ENCODE measurements around the gene NDUFAF8.

The NDUFAF8 gene, protein sequence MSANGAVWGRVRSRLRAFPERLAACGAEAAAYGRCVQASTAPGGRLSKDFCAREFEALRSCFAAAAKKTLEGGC

DNA sequence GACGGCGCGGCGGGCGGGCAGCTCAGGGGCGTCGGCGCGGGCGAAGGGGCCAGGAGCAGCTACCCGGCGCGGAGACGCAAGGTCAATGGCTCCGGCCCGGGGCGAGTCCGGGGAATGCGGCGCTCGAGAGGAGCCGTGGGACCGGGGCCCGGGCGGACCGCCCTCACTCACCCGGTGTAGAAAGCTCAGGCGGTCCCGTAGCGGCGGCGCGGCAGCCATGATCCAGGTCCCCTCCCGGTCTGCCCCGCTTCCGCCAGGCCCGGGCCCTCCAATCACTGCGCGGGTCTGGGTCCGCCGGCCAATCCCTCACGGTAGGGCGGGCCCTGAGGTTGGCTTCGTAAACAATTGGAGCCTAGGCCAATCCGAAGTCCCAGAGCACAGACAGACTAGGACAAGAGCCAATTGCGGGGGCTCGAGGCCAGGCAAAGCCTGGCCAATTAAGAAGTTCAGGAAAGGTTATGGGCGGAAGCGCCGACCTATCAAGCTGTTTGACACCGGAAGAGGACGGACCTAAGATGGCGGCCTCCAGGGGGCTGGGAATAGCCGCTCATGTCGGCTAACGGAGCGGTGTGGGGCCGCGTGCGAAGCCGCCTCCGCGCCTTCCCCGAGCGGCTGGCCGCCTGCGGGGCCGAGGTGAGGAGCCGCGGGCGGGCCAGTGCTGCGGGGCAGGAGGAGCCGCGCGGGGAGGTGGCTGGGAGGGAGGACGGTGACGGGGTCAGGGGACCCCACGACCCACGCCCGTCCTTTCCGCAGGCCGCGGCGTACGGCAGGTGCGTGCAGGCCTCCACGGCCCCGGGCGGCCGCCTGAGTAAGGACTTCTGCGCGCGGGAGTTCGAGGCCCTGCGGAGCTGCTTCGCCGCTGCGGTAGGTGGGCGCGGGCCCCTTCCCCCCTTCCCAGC lies at the start of gene NDUFAF8, which contains the start of gene TEPSIN:
NDUFAF8 (plus strand) TSS at position 504 of the 899 bp plus-strand sequence; CDS start at position 550, 46 bp downstream.
TEPSIN (minus strand) TSS at position 241 of the 899 bp plus-strand sequence; CDS start at position 219, 22 bp downstream.
- peak; percentile 98 for DNase-seq

- DNase-seq, result no peak
These were observed 49.2 kb upstream of the NDUFAF8 start for GRCh38 chr17:81189670-81190530.

DNA sequence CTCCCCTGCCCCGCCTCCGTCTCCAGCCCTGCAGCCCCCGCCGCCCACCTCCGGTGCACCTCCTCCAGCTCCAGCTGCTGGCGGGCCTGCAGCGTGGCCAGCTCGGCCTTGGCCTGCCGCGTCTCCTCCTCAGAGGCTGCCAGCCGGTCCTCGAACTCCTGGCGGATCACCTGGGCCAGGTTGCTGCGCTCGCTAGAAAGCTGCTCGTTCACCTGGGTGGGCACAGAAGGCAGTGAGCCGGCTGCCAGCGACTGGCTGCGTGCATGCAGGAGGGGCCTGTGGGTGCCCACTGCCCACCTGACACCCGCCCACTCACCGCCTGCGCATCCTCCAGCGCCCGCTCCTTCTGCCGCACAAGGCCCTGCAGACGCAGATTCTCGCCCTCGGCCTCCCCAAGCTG lies 48.5 kb upstream of the NDUFAF8 start:
- DNase-seq, result no peak

GRCh38 chr17:81191116-81191515 lies 48.0 kb upstream of the NDUFAF8 start:
- no peak for DNase-seq

DNA sequence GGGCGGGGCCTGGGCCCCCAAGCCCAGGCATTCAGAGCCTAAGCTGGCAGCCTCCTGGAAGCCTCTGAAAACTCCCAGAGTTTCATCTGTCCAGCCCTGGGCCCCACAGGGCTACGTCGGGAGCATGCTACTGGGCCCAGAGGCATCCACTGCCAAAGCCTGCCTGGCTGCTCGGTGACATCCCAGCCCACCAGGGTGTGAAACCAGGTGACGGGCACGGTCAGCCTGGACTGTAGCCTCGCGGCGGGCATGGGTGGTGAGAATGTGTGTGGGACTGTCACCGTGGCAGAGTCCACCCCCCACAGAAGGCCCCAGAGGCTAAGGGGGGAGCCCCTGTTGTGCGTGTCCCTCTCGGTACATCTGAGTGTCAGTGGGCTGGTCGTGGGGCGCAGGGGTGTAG lies 47.5 kb upstream of the NDUFAF8 start:
- no peak for DNase-seq

DNA sequence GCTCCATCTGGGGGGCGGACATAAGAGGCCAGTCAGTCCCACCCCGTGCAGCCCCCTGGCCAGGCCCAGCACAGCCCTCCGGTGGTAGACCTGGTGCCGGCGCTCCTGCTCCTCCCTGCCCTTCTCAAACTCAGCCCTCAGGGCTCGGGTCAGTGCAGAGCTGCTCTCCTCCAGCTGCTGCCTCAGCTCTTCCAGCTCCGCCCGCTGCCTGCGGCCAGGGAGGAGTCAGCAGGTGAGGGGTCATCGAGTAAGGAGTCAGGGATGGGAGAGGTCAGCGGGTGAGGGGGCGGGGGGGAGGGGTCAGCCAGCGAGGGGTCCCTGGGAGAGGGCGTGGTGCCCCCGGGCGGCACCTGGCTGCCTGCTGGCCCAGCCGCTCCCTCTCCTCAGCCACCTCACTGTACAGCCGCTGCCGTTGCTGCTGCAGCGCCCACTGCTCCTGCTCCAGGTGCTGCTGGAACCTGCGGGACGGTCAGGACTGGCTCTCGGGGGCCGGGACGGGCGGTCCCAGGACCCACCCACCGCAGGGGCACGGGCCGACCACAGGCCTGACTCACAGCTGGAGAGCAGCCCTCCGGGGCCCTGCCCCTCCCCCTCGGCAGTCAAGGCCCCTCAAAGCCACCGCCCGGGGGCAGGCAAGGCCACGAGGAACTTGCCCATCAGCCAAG lies 46.6 kb upstream of the NDUFAF8 start:
- DNase-seq, result no peak

DNA sequence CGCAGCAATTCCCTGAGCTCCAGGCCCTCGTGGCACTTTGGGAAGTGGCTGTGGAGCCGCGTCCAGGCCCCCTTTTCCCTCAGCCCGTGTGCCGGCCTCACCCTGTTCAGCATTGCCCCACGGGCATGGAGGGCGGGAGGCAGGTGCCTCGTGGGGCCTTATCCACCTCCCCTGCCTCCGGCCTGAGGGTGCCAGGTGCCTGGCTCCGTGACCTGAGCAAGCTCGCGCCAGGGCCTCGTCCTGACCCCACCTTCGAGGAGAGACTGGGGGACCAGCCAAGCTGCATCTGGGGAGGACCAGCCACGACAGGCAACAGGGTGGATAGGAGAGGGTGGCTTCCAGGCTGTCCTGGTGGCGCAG lies 46.1 kb upstream of the NDUFAF8 start:
- DNase-seq, result no peak

DNA sequence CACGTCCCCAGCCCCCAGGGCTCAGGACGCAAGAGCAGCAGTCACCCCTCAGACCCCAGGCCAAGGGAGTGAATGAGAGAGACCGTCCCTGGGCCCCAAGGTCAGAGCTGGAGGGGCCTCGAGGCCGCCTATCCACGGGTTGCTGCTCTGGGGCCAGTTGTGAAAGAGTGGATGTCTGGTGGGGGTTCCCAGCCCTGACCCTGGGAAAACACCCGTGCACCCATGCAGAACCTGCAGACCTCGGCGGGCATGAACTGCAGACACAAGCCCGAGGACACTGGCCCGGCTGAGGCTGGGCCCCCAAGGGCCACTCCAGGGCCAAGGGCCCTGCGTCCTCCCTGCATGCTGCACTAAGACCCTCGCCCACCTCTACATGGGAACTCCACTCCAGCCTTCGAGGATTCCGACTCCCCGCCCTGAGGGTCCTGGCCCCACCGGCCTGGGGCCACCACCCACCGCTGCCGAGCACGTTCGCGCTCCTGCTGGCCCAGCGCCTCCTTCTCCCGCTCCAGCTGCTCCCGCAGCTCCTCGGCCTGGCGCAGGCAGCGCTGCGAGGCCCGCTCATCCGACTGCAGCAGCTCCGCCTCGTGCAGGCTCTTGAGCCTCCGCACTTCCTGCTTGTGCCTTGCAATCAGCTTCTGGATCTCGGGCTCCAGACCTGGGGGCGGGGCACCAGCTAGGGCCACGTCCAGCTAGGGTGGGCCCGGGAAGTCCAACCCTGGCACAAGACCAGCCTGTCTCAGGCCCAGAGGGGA lies 45.5 kb upstream of the NDUFAF8 start:
- no peak for DNase-seq

DNA sequence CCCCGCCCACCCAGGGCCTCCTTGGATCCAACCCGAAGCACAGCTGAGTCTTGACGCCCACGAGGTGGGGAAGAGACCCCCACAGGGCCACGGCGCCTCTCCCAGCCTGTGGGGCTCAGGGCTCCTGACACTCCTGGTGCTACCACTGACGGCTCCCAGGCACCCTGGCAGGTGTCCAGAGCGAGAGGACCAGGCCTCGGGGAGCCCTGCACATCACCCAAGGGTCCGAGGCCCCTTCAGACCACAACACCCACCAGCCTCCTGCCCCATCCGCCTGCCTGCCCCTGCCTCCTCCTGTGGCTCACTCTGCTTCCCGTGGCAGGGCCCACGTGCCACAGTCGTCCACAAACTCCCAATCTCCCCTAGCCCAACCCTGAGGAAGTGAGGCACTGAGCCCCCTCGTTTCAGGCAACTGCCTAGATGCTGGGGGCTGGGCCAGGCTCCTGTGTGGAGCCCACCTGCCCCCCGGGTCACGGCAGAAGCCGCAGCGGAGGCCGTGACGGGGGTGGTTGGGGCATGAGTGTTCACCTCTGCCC lies 44.8 kb upstream of the NDUFAF8 start:
- DNase-seq, result no peak

DNA sequence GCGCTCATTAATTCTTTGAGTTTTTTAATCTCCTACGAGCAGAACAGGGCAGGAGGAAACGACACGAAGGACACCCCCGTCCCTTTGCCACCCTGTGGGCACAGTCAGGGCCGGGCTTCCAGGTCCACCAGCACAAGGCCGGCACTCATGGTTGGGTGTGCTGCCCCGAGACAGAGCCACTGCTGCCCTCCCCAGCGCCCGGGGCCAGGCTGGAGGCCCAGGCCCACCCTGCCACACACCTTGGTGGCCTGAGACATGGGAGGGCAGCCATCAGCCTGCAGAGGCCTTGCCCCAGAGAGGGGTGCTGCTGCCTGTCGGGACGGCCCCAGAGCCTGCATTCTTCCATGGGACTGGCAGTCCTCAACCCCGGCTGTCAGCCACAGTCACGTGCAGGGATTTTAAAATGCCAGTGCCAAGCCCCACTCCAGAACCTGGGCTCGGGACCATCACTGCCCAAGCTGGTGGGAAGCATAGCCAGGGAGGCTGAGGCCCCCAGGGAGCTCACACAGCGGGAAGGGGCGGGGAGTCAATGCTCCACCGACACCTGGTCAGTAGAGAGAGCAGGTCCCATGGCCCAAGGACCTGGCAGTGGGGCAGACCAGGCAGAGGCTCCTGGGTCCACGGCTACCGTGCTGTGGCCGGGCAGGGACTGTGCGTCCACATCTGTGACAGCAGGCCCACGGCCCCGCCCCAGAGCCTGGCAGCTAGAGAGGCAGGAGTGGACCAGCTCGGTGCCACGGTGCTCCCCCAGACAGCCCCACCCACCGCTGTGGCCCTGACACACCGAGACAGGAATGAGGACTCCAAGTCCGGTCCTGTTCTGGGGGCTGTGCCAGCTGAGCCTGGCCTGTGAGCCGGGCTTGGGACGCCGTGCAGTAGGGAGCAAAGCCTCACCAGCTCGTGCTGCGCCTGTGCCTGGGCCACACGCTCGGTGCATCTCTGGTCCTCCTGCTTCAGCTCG lies 43.9 kb upstream of the NDUFAF8 start:
- no peak for DNase-seq

DNA sequence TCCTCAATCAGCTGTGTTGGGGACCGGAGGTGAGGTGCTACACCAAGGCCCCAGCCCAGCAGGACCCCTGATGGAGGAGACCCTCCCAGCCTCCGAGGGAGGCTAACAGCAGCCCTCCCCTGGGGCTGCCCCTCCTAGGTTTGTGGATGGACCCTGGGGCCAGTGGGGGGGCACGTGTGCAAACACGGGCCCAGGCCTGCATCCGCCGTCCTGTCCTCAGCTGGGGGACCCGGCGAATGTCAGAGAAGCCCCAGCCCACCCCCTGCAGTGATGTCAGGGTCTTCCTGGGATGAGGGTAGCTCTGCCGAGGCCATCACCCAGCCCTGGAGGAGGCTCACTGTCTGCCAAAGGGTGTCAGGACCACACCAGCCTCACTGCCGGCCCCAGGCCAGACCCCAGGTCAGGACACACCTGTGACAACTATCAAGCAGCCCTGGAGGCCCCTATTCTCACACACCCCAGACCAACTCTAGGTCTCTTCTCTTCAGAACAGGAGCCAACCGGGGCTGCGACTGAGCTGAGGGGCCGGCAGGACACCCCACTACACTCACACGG lies 43.1 kb upstream of the NDUFAF8 start:
- no peak for DNase-seq

- DNase-seq, result no peak
These were observed 42.4 kb upstream of the NDUFAF8 start for GRCh38 chr17:81196505-81197408.

DNA sequence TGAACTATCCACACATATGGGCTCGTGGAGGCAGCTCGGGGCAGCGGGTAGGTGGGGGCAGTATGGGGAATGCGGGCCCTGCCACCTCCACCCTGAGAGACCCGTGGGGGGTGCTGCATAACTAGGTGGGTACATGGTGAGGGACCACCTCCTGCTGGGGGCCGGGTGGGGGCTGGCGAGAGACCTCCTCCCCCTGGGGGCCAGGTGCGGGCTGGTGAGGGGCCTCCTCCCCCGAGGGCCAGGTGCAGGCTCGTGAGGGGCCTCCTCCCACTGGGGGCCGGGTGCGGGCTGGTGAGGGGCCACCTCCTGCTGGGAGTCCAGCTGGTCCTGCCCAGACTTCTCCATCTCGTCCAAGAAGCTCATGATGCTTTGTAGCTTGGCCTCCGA lies 41.7 kb upstream of the NDUFAF8 start:
- no peak for DNase-seq

DNA sequence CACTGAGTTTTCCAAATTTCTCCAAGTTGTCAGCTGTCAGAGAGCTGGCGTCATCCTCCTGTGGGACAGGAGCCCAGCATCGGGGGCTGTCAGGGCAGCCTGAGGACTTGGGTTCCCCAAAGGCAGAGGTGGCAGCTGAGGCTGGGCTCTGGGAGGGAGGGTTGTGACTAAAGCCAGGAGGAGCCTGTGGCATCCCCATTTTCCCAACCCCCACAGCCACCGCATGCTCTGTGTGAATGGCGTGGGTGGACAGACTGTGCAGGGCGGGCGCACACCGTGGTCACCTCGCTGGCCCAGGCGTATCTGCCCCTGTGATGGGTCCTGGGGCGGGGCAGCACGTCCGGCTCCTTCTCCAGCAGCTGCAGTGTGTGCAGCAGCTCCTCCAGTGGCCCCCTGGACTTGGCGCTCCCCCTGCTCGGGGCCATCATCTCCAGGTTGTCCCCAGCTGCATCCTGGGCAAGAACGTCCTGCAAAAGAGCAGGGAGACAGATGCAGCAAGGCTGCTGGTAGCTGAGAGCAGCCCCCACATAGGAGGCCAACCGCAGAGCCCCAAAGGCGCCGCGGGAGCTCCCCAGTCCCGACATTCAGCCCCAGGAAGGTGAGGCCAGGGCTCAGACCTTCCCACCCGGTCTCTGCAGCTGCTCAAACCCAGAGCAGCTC lies 41.2 kb upstream of the NDUFAF8 start:
- DNase-seq, result no peak

- no peak for DNase-seq
These were observed 40.2 kb upstream of the NDUFAF8 start for GRCh38 chr17:81198826-81199481.

DNA sequence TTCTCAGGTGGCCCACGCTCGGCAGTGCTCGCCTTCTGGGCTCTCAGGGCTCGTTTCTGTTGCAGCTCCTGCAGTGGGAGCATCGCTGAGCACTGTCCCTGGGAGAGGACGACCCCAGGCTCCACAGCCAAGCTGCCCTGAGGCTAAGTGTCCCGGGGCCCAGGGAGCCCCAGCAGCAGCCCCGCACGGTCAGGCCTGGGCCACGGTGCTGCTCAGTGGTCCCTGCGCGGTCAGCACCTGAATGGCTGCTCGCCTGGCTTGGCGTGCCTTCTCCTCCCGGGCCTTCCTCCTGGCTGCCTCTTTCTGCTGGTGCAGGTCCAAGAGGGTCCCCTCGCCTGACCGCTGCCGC lies 39.7 kb upstream of the NDUFAF8 start:
- no peak for DNase-seq

- no peak for DNase-seq
These were observed 38.9 kb upstream of the NDUFAF8 start for GRCh38 chr17:81200201-81200600.

Data from CD4-positive, alpha-beta T cell treated with Interleukin-10 for 1 hour (primary cell).